Activated CD4-positive, alpha-beta T cell treated with anti-CD3 and anti-CD28 coated beads for 24 hours (primary cell): ENCODE data around the gene KLRF2.

ENCODE experiments used
- DNase-seq, 2 donors: peaks; one replicate each; pipeline ENCODE4 v3.0.0-alpha.2; 2020; ENCODE audit warnings: low read depth in 2 of 2

Gene KLRF2

GRCh38 chr12:9936591-9936990, 55.3 kb downstream of the KLRF2 start:
- DNase-seq, result no peak

DNA sequence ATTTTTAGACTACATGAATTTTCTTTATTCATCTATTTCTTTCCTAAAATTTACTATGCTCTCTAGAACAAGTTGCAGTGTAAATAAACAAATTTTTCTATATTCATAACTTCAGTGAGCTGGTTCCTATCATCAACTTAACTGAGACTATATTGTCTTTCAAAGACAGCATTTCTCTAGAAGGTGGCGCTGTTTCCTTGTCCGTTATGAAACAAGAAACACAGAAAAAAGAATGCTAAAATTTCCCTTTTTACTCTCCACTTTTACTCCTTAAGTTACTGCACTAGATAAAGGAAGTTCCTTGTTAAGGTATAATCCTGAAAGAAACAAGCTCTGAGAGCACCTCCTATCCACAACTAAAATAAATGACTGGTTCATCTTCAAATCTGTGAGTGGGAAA, 59.1 kb downstream of the KLRF2 start:
- DNase-seq, result no peak

DNA sequence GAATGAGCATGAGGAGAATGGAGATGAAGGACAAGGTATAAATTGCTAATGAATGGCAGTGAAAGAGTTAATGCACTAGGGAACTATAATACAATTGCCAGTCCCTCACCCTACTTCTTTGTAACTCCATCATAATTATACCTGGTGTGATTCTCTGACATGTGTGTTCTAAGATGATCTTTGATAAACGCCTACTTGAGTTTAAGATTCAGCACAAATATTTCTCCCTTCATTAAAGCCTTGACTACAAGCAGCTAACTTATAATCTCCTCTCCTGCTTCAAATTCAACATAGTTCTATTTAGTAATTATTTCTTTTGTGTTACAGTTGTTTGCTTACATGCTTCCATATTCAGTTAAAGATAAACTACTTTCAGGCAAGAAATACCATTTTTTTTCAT, 60.5 kb downstream of the KLRF2 start:
- no peak for DNase-seq

DNA sequence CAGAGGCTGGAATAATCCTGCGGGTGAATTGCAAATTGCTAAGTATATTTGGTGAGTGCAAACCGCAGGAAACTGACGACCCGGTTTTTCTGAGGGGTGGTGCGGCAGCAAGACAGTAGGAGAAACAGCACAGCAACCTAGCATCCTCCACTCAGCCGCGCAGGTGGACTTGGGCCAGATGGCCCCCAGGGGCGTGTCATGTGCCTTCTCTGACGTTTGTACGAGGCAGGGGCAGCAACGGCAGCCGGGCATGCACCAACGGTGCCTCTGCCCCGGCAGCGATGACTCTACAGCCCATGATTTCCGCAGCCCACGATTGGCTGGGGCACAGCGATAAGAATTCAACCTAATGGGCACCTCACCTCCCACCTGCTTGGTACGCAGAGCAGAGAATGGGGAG, 62.0 kb downstream of the KLRF2 start:
- DNase-seq, result no peak

DNA sequence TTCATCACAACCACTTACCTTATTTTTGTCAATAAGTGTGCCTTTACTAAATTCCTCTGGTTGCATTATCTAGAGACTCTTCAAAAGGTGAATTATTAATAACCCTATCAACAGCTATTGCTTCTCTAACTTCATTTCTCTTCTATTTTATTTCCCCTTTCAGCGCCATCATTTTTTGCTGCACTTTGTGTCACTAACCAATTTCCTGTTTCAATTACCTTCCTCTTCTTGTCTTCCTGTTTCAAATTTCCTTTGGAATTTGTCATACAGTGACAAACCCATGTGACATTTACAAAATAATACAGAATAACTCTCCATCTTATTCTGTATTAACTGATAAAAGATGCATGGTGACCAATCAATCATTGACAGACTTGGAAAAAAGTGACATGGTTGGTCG, 63.1 kb downstream of the KLRF2 start:
- DNase-seq, result no peak
